HepG2 (cell line): ENCODE measurements around the gene ZNF277. TPM values are rescaled to one million over a fixed set of nuclear protein-coding genes. Genes with fewer than 3 reads are reported as not detected.

Source experiments
- ATAC-seq: fragments of 200-7000 bp; cut with Tn5 transposase; 3 replicates; pipeline ENCODE4 v1.9.1; 2020; ENCODE audit warnings: mild to moderate bottlenecking, moderate library complexity
- BruUV-seq: library from RNA; stranded (reverse); fragments of 400-500 nt; replicated peaks from 2 replicates; lab custom pipeline; 2021; lab: Mats Ljungman, UMichigan
- CTCF ChIA-PET: fragments of 300-600 bp; formaldehyde crosslinking; extraction: SDS; loops from one replicate; lab custom pipeline; 2021; ENCODE audit warnings: low total read pairs, inconsistent platforms, low intra/inter-chr PET ratio; lab: Yijun Ruan, JAX
- POLR2A ChIA-PET: fragments of 350-600 bp; sonication (Branson Sonifier 250); formaldehyde crosslinking; loops from one replicate; lab custom pipeline; 2020; ENCODE audit warnings: antibody characterized with exemption, inconsistent platforms; lab: Yijun Ruan, JAX
- DNase-seq: peaks from one replicate; pipeline ENCODE4 v3.0.0-alpha.2; 2015; ENCODE audit warnings: low spot score
- FAIRE-seq: peaks from 3 replicates; lab custom pipeline; 2011; peaks lifted over from hg19 to GRCh38; lab: Jason Lieb, UNC
- H2AFZ ChIP-seq: one replicate; pipeline ENCODE4 v1.6.1; 2011; ENCODE audit warnings: low read length, inconsistent platforms
- H3K27ac ChIP-seq: fragments of 300-600 bp; 3 replicates; pipeline ENCODE4 v1.8.0; 2011; ENCODE audit warnings: mixed run types, mild to moderate bottlenecking, mixed read lengths, low read length, inconsistent platforms; ENCODE audit not compliant: insufficient read depth; ENCODE audit errors: extremely low read length
- H3K27me3 ChIP-seq, 2 experiments: fragments of 200-600 bp in 1 of 2; 2 replicates in 1 of 2; 3 replicates in 1 of 2; pipeline versions ENCODE4 v1.6.0 to v1.8.0; 2011; ENCODE audit warnings: low read length in 2 of 2, mild to moderate bottlenecking in 2 of 2, moderate library complexity in 2 of 2, inconsistent platforms in 1 of 2; ENCODE audit not compliant: insufficient read depth in 2 of 2, control insufficient read depth in 1 of 2
- H3K36me3 ChIP-seq, 2 experiments: fragments of 200-600 bp in 1 of 2; replicated peaks in 1 of 2; 2 replicates in 1 of 2; 3 replicates in 1 of 2; pipeline versions ENCODE4 v1.5.1 to v1.8.0; 2011; ENCODE audit warnings: low read length in 2 of 2, inconsistent platforms in 1 of 2; ENCODE audit not compliant: insufficient read depth in 2 of 2, control insufficient read depth in 1 of 2
- H3K4me1 ChIP-seq: 2 replicates; pipeline ENCODE4 v1.5.1; 2012; ENCODE audit warnings: low read length, inconsistent platforms; ENCODE audit not compliant: insufficient read depth
- H3K4me2 ChIP-seq: 2 replicates; pipeline ENCODE4 v1.6.0; 2011; ENCODE audit warnings: low read depth, low read length, inconsistent platforms
- H3K4me3 ChIP-seq, 3 experiments: fragments of 200-600 bp in 1 of 3; sonication (generic), shearing (Covaris generic) in 1 of 3; replicated peaks in 1 of 3; 2 replicates each; pipeline ENCODE4 v1.5.1; 2011 to 2016; ENCODE audit warnings: low read length in 3 of 3, inconsistent platforms in 2 of 3, low read depth in 2 of 3, mild to moderate bottlenecking in 2 of 3, control low read depth in 1 of 3, mixed read lengths in 1 of 3; ENCODE audit not compliant: insufficient read depth in 1 of 3
- H3K79me2 ChIP-seq: one replicate; pipeline ENCODE4 v1.6.1; 2011; ENCODE audit warnings: low read length, inconsistent platforms; ENCODE audit not compliant: insufficient read depth
- H3K9ac ChIP-seq: 2 replicates; pipeline ENCODE4 v1.6.0; 2011; ENCODE audit warnings: mild to moderate bottlenecking, low read depth, low read length, inconsistent platforms; ENCODE audit not compliant: insufficient read depth
- H3K9me3 ChIP-seq: 2 replicates; pipeline ENCODE4 v1.5.1; 2012; ENCODE audit warnings: mild to moderate bottlenecking, low read length
- H4K20me1 ChIP-seq: 2 replicates; pipeline ENCODE4 v1.6.0; 2011; ENCODE audit warnings: inconsistent platforms, mild to moderate bottlenecking, low read length, moderate library complexity; ENCODE audit not compliant: insufficient read depth
- ADNP ChIP-seq: sonication (generic); formaldehyde crosslinking; IDR thresholded peaks from 2 replicates; pipeline ENCODE4 v1.4.0; 2020; ENCODE audit warnings: missing genetic modification reagents
- AGO2 ChIP-seq: fragments of 200-400 bp; formaldehyde crosslinking; optimal IDR thresholded peaks from 2 replicates; pipeline ENCODE3; 2017; ENCODE audit warnings: mild to moderate bottlenecking, low read depth, low read length, moderate library complexity
- IRX3 ChIP-seq: sonication (generic); formaldehyde crosslinking; IDR thresholded peaks from 2 replicates; pipeline ENCODE4 v1.8.1; 2023; ENCODE audit warnings: mild to moderate bottlenecking, low read depth, missing genetic modification reagents, borderline replicate concordance
- NFYB ChIP-seq: sonication (generic); formaldehyde crosslinking; IDR thresholded peaks from 2 replicates; pipeline ENCODE4 v1.4.0; 2020; ENCODE audit warnings: missing genetic modification reagents
- RELA ChIP-seq: sonication (generic); formaldehyde crosslinking; IDR thresholded peaks from 2 replicates; pipeline ENCODE4 v1.4.0; 2020; ENCODE audit warnings: missing genetic modification reagents
- SIX4 ChIP-seq: sonication (generic); formaldehyde crosslinking; IDR thresholded peaks from 2 replicates; pipeline ENCODE4 v1.4.0; 2020; ENCODE audit warnings: missing genetic modification reagents
- ZBTB8A ChIP-seq: sonication (generic); formaldehyde crosslinking; IDR thresholded peaks from 2 replicates; pipeline ENCODE4 v1.4.0; 2020; ENCODE audit warnings: mild to moderate bottlenecking, low read depth, missing genetic modification reagents, borderline replicate concordance
- ZNF280D ChIP-seq: sonication (generic); formaldehyde crosslinking; IDR thresholded peaks from 2 replicates; pipeline ENCODE4 v1.5.1; 2020; ENCODE audit warnings: mild to moderate bottlenecking, missing genetic modification reagents
- ZNF605 ChIP-seq: sonication (generic); formaldehyde crosslinking; IDR thresholded peaks from 2 replicates; pipeline ENCODE4 v1.8.0; 2022; ENCODE audit warnings: mild to moderate bottlenecking, missing genetic modification reagents
- ZNF761 ChIP-seq: sonication (generic); formaldehyde crosslinking; conservative IDR thresholded peaks from 2 replicates; pipeline ENCODE4 v1.4.0; 2020; ENCODE audit warnings: mild to moderate bottlenecking, missing genetic modification reagents
- WGBS: methylation state at CpG from one replicate; pipeline ENCODE4 v1.1.6; 2017; ENCODE audit warnings: low lambda C conversion rate; 5-methylcytosine and 5-hydroxymethylcytosine counted together
- in situ Hi-C: cut with HindIII; loops from 2 replicates; pipeline ENCODE4 v1.10.0; 2017; ENCODE audit warnings: low pct_unique_long_range_greater_than_20kb; ENCODE audit not compliant: extremely low pct_ligation_motif_present
- intact Hi-C: fragments of 100-400 bp; cut with micrococcal nuclease; formaldehyde crosslinking; loops from one replicate; pipeline ENCODE4 v1.10.0; 2022; ENCODE audit not compliant: unreplicated experiment
- polyA plus RNA-seq, 8 experiments: library from polyadenylated mRNA; depleted of rRNA in 3 of 8; stranded (reverse) in 7 of 8; unstranded in 1 of 8; fragments of >200 nt; fragmentation: Illumina TruSeq in 4 of 8; extraction: Trizol in 4 of 8; gene quantifications; 2 replicates each; pipeline versions ENCODE4 v1.2.1 to v1.2.3, GENCODE V29; 2011 to 2016; ENCODE audit warnings: low read depth in 4 of 8, missing spikeins in 1 of 8, mixed read lengths in 1 of 8; ENCODE audit not compliant: insufficient read depth in 1 of 8
- total RNA-seq, 5 experiments: library from RNA; depleted of rRNA; stranded (reverse); fragments of >200 nt; fragmentation: Illumina TruSeq; extraction: Trizol; gene quantifications; 2 replicates each; pipeline ENCODE4 v1.2.3, GENCODE V29; 2016; ENCODE audit warnings: low read depth in 1 of 5

ZNF277 gene
- total and polyA plus RNA-seq, 2 of the 13 experiments (the other 11 are each of a cell fraction or from before 2014, with no cell fraction given), result 29.1 to 30.1 TPM

DNA sequence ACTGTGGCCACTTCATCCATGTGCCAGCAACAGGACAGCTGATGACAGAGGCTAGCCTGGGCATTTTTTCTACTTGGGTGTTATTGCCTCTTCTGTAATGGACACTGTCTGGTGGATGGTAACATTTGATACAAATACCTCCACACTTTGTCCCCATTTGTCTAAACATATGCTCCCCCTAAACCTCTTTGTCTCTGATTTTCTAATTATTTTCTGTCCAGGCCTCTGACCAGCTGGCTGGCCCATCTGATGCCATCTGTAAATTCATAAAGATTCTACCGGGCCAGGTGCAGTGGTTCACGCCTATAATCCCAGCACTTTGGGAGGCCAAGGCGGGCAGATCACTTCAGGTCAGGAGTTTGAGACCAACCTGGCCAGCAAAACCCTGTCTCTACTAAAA lies 159.1 kb downstream of the ZNF277 start (continued):
- TF ChIP-seq ZNF761 (no peak), ZNF605 (no peak), ZNF280D (CRISPR knock-in tag) (no peak), NFYB (CRISPR knock-in tag) (no peak), ADNP (CRISPR knock-in tag) (no peak), RELA (CRISPR knock-in tag) (no peak), ZBTB8A (CRISPR knock-in tag) (no peak), AGO2 (no peak), SIX4 (CRISPR knock-in tag) (no peak)

GRCh38 chr7:112366886-112367285 lies 160.4 kb downstream of the ZNF277 start:
- intact Hi-C loops, result no loop called here
- no peaks in the 10 kb centered on the region for H3K9me3 ChIP-seq
- FAIRE-seq (no peak), DNase-seq (no peak), ATAC-seq (no peak)
- CTCF ChIA-PET, result no interaction called here
- peaks cover 24% of the 10 kb centered on the region for H3K4me1 ChIP-seq
- no peak overlapping the region for H3K27ac ChIP-seq
- no peaks in the 10 kb centered on the region for H3K36me3 ChIP-seq
- no peak overlapping the region for H3K4me2 ChIP-seq
- no peaks in the 10 kb centered on the region for H3K79me2 ChIP-seq
- H4K20me1 ChIP-seq, result no peaks in the 10 kb centered on the region
- in situ Hi-C loops, result no loop called here
- 100% methylated on average over 1 of the region's 1 CpG for WGBS
- BruUV-seq, result no TSS peak
- H3K9ac ChIP-seq, result no peak overlapping the region
- POLR2A ChIA-PET, result no interaction called here
- H3K4me3 ChIP-seq, result no peak overlapping the region
- TF ChIP-seq IRX3 (CRISPR knock-in tag), result no peak
- H3K27me3 ChIP-seq, result no peaks in the 10 kb centered on the region
- no peak overlapping the region for H2AFZ ChIP-seq
